GM18508 (cell line): ENCODE measurements around the gene SCAP.
"Not testable (repeated sequence)": the region's sequence is repeated elsewhere in the genome, so short reads cannot be mapped to it uniquely, and the experiment has no call there.

Experiments used
- ATAC-seq: cut with Tn5 transposase; IDR thresholded peaks from one replicate; pipeline ENCODE4 v1.9.1; 2021; ENCODE audit warnings: moderate number of reproducible peaks; ENCODE audit not compliant: insufficient read depth, unreplicated experiment

Gene SCAP

GRCh38 chr3:47482366-47482765 lies 6.6 kb upstream of the SCAP start:
- ATAC-seq: no peak

- ATAC-seq: not testable (repeated sequence)
These were observed 6.0 kb upstream of the SCAP start for GRCh38 chr3:47481763-47482162.

- ATAC-seq: not testable (repeated sequence)
These were observed 4.5 kb upstream of the SCAP start for GRCh38 chr3:47480267-47480666.

- no peak for ATAC-seq
These were observed 4.1 kb upstream of the SCAP start for GRCh38 chr3:47479826-47480160.

GRCh38 chr3:47478022-47478421 lies 2.3 kb upstream of the SCAP start:
- ATAC-seq: no peak

- ATAC-seq: no peak
These were observed 981 bp upstream of the SCAP start for GRCh38 chr3:47476644-47477199.

- ATAC-seq: no peak
These were observed 537 bp upstream of the SCAP start for GRCh38 chr3:47476330-47476626.

- peak; percentile 7 for ATAC-seq
These were observed 642 bp downstream of the SCAP start for GRCh38 chr3:47475029-47475569.

GRCh38 chr3:47473391-47473790 lies 2.4 kb downstream of the SCAP start:
- no peak for ATAC-seq

GRCh38 chr3:47469616-47470015 lies 6.1 kb downstream of the SCAP start:
- ATAC-seq: no peak

GRCh38 chr3:47468315-47468714 lies 7.4 kb downstream of the SCAP start:
- ATAC-seq: not testable (repeated sequence)

GRCh38 chr3:47464588-47464987 lies 11.2 kb downstream of the SCAP start:
- no peak for ATAC-seq

- ATAC-seq: not testable (repeated sequence)
These were observed 16.1 kb downstream of the SCAP start for GRCh38 chr3:47459534-47460085.

GRCh38 chr3:47456984-47457383 lies 18.8 kb downstream of the SCAP start:
- no peak for ATAC-seq

- ATAC-seq: no peak
These were observed 19.8 kb downstream of the SCAP start for GRCh38 chr3:47455806-47456452.

GRCh38 chr3:47452453-47453215 lies 23.1 kb downstream of the SCAP start:
- ATAC-seq: no peak

GRCh38 chr3:47444103-47444502 lies 31.6 kb downstream of the SCAP start:
- no peak for ATAC-seq

GRCh38 chr3:47443611-47443995 lies 32.1 kb downstream of the SCAP start:
- ATAC-seq: no peak

- no peak for ATAC-seq
These were observed 33.8 kb downstream of the SCAP start for GRCh38 chr3:47441796-47442551.

GRCh38 chr3:47440131-47440530 lies 35.6 kb downstream of the SCAP start:
- no peak for ATAC-seq

- ATAC-seq: no peak
These were observed 39.6 kb downstream of the SCAP start for GRCh38 chr3:47436180-47436579.
